NCI-H1417 treated with DMSO at 0.1 percent for 48 hours (cell line): ENCODE measurements around the gene PRKACB.

Experiments
- DNase-seq: peaks from one replicate; lab custom pipeline; 2025; lab: John Stamatoyannopoulos, UW

Gene PRKACB

DNA sequence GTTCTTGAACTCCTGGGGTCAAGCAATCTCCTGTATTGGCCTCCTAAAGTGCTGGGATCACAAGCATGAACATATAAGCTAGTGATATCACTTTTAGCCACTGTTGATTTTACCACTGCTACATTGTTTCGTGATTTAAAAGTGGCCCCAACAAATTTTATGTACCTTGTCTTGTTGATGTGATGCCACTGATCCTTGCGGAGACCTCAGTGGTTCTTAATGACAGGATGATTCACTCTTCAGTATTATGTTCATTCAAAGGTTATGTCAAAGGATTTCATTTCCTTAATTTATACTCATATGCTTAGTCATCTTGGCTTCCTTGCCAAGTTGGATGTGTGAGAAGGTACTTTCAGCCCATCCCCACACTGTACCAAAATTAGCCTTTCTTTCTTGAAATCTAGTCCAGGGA is 12.1 kb downstream of the PRKACB start:
- no peak for DNase-seq

DNA sequence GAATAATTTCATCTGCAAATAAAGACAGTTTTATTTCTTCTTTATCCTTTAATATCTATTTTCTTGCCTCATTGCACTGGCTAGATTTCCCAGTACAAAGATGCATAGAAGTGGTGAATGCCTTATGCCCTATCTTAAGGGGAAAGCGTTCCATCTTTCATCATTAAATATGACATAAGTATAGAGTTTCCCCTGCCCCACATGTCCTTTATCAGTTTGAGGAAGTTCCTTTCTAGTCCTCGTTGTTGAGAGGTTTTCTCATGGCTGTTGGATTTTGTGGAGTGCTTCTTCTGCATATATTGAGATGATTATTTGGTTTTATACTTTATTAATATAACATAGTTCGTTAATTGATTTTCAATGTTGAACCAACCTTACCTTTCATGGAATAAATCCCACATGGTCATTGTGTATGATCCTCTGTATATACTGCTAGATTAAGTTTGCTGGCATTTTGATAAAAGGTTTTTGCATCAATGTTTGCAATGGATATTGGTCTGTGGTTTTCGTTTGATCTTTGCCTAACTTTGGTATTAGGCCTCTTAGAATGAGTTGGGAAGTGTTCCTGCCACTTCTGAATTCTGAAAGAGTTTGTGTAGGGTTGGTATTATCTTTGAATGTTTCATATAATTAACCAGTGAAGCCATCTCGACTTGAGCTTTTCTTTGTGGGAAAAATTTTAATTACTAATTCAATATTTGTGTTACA is 15.6 kb downstream of the PRKACB start:
- no peak for DNase-seq

DNA sequence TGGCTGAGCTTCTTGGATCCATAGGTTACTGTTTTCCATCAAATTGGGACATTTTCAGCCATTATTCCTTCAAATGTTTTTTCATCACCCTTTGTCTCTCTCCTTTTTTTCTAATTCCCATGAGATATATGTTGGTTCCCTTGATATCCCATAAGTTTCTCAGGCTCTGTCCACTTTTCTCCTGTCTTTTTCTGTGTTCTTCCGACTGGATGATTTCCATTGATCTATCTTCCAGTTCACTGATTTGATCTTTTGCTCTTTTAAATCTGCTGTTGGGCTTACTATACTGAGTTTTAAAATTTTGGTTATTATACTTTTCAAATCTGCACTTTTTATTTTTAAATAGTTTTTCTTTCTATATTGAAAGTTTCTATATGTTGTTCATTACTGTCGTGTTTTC is 18.2 kb downstream of the PRKACB start:
- no peak for DNase-seq

DNA sequence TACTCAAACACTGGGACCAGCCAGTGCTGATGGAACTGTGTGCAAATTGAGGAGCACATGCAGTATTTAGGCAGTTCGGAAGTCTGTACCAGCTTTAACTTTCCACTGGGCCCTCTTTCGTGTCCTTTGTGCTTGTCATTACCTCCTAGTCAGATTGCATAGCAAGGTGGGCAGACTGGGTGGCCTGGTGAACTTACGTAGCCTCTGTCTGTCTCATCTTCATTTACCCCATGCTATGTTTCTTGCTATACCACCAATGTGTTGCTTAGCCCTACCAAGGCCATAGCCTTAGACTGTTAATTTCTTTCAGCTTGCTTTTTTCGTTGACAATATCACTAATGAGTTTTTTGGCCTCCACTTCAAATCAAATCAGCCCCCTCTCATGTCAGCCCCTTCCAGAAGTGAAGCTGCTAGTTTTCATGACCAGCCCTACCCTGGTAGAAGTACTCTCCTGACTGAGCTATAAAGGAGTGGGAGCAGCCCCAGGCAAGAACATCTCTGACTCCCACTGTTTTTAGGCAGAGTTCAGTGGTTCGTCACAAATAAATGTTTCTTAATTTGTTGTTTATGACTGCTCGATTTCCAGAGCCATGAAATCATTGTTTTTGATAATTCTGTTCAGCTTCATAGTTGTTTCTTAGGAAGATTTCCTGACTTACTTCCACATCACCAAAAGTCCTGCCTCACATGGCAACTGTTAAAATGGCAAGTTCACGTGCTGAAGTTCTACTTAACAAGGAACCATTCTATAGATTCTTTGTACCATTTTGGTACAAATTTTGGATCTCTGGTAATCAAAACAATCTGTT is 19.3 kb downstream of the PRKACB start:
- DNase-seq, result no peak

DNA sequence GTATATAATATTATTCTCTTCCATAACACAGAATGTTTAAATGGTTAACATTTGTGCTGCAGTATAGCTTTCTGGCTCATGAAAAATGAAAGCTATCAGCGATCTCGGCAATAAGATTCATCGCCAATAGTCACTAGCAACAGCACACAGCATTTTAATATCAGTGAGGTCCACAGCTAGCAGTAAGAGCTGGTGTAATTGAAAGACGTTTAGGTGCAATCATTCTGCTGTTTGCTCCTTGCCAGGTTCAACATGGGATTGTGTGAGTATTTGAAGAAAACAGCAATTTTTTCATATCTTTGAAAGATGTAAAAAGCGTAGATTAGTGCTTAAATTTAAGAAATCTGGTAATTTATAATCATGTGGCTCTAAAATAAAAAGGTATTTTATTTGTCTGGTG is 20.1 kb downstream of the PRKACB start:
- DNase-seq, result peak; percentile 69

DNA sequence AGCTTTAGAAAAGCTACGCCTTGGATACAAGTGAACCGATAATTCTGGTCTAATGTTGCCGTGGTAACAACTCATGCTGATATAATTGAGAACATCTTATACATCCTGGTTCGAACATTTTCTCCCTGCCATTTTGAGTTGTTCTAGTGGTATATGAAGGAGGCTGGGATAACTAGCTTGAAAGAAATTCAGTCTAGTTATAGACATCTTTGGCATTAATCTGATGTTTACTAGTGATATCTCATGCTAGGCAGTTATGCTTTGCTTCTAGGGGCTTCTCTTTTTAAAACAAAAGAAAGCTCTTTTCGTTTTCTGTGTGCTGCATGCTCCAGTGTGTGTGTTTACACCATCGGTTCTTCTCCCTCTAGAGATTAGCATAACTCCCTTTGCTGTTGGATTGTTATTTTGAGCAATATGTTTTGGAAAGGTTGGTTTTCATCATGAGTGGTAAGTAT is 20.5 kb downstream of the PRKACB start:
- DNase-seq, result peak; percentile 69

DNA sequence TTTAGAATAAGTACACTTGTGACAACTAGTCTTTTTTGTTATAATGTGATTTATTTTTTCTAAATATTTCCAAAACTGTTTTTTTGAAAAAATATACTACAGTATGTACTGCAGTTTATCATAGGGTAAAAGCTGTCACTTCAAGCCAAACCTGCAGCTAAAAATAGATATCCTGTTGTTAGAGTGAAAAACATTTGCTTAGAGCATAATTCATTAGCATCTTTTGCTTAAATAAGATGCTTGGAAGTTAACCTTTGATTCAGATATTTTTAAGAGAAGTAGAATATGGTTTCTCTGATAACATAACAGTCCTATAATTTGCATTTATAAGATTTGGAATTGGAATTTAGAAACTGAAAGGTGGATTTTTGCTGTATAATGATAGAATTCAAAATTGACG is 21.5 kb downstream of the PRKACB start:
- DNase-seq, result no peak

DNA sequence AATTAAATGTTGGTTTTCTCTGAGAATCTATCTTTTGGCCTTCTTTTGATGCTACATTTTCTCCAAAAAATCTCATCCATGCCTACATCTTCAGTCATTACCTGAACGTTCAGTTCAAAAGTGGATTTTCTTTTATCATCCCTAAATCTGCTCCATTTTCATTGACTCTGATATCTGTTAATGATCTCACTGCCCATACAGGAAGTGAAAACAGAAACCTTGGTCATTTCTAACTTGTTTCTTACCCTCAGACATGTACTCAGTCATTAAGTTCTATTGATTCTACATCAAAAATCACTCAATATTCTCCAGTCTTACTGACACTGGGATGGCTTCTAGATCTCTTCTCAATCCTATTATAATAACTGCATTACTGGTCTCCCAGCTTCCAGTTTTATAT is 22.7 kb downstream of the PRKACB start:
- no peak for DNase-seq

DNA sequence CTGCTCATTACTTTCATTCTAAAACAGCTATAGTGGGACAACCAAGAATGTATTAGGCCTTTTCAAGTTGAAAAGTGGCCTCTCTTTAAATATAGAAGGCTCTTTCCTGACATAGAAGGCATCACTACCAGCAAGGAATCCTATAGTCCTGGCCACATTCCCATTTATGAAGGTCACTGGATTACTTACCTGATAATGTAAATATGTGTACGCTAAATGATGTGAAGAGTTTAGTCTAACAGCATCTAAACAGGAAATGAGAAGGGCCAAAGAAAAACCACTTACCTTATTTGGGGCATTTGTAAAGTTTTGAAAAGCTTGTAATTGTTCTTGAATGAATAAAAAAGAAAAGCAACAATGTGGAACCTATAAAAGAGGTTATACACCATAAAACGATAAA is 24.7 kb downstream of the PRKACB start:
- DNase-seq, result no peak

DNA sequence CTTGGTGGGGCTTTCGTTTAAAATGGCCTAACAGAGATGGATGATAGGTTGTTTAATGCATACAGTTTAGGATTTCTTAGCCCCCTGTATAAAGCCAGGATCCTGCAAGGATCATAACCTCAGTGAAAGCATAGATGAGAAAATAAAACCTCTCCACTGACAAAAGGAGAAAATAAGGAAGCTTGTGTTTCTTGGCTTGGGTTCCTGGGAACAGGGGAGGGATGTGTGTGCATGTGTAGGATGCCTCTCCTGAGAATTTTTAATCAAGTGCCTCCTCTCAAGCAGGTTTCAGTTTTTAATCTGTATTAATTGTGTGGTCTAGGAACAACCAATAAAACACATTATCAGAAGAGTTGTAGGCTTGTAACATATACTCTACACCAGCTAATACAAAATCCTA is 26.1 kb downstream of the PRKACB start:
- no peak for DNase-seq

DNA sequence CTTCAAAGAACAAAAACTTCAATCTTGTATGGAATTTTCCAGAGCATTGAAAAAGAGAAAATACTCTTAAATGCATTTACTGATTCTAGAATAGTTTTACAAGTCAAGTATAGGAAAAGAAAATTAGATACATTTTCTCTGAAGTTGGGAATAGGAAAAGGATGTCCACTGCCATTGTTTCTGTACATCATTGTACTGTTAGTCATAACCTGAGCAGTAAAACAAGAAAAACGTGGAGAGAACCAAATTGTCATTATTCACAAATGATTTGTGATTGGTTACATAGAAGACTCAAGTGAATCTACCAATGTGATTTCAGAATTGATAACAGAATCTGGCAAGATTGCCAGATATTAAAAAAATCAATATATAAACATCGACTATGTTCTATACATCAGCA is 27.4 kb downstream of the PRKACB start:
- no peak for DNase-seq

DNA sequence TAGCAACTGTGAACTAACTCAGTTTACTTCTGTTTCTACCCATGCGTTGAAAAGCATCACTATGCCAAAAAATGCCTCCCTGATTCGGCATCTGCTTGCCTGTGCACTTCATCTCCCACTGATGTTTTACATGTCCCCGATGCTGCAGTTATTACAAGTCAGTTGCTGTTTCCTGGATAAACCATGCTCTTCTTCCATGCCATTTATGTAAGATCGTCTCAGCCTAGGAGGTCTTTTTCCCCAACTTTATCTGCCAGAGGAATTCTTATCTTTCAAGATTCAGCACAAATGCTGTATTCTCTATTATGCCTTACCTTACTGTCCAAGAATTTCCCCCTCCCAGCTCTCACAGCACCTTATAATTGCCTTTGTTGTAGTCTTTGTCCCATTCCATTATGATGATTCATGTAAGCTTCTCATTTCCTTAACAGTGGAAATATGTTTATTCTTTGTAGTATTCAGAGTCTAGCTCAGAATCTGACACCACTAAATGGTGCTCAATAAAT is 30.0 kb downstream of the PRKACB start:
- no peak for DNase-seq

DNA sequence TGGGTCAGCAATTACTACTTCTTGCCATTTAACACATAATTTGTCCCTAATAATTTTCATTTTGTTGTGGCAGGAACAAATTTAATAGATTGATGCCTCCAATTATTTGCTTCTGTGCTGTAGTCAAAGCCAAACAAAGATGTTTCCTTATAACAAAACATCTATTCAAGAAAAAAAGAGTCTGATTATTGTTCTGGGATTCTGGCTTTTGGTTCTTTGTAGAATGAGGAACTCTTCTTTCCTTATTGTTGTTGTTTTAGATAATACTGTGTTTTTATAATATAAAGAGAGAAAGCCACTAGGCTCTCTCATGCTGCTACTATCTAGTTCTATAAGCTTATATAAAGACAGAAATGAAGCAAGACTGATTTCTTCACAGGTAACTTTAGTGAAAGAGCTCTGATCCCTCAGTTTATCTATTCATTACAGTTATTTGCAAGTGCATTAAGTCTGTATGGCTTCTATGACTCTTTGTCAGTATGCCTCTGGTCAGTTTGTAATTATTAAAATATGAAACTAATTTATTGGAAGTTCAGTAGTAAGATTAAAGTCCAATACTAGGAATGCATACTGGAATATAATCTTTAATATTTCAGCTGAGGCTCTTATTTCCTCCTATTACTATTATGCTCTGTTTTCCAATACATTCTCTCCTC is 37.4 kb downstream of the PRKACB start:
- DNase-seq, result no peak

DNA sequence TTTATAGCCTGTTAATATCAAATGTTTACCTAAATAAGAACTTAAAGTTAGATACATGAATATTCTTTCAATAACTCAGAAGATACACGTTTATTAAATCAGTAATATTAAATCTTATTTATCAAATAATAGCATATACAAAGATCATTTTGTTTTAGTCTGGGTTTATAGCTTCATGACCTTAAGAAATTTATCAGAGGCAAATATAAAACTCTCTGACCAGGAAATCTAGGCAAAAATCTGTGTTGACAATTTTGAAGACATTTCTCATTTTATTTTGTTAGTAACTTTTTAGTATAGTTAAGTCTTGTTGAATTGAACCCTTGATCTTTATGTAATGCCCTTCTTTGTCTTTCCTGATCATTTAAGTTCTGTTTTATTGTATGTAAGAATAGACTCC is 46.4 kb downstream of the PRKACB start:
- DNase-seq, result no peak

DNA sequence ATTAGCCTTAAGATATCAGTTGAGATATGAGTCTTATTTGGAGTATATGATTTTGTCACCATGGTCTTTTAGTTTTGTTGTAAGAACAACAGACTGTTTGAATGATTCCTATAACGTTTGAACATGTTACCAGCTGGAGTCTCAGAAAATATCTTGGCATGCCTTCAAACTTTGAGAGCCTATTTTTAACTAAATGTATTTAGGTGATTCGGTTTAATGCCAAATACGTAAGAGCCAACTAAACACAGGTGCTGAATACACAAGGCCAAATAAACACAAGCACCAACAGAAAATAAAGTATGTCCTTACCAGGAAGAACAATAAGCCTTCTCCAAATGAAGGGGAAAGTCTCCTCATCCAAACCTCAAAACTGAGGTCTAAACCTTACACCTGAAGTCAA is 48.6 kb downstream of the PRKACB start:
- no peak for DNase-seq

DNA sequence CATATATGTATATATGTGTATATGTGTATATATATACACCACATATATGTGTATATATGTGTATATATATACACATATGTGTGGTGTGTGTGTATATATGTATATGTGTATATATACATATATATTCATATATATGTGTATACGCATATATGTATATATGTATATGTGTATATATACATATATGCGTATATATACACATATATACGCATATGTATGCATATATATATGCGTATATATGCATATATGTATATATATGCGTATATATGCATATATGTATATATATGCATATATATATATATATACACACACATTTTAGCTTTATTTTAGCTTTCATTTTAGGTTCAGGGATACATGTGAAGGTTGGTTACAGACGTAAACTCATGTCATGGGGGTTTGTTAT is 54.8 kb downstream of the PRKACB start:
- DNase-seq, result no peak

DNA sequence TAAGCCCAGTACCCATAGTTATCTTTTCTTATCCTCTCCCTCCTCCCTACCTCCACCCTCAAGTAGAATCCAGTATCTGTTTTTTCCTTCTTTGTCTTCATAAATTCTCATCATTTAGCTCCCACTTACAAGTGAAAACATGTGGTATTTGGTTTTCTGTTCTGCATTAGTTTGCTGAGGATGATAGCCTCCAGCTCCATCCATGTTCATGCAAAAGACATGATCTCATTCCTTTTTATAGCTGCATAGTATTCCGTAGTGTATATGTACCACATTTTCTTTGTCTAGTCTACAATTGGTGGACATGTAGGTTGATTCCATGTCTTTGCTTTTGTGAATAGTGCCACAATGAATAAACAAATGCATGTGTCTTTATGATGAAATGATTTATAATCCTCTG is 55.2 kb downstream of the PRKACB start:
- no peak for DNase-seq

DNA sequence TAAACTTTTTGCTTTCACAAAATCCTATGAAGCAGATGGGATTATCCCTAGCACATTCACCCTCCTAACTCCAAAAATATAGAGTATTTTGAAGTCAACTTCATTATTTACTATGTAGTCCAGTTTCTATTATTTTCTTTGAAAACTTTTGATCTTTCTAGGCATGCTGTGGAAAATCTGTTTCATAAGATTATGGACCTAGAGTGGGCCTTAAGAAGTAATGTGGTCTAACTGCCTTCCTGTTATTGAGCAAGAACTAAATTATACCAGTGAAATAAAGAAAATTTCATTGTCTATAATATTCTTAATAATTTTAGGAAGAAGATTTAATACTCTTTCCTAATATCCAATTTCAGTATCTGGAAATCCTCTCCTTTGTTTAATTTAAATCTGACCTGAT is 58.1 kb downstream of the PRKACB start:
- no peak for DNase-seq

DNA sequence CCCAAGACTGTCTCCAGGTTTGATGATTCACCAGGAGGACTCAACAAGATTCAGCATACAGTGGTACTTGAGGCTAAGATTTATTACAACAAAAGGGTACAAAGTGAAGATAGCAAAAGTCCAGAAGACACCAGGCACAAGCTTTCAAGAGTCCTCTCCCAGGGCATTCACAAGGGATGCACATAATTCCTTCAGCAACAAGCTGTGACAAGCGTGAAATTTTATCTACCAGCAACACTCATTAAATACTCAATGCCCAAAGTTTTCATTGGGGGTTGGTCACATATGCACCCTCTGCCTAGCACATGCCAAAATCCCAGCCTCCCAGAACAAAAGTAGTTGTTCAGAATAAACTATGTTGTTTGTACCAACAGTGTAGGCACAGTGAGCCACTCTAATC is 62.3 kb downstream of the PRKACB start:
- no peak for DNase-seq

DNA sequence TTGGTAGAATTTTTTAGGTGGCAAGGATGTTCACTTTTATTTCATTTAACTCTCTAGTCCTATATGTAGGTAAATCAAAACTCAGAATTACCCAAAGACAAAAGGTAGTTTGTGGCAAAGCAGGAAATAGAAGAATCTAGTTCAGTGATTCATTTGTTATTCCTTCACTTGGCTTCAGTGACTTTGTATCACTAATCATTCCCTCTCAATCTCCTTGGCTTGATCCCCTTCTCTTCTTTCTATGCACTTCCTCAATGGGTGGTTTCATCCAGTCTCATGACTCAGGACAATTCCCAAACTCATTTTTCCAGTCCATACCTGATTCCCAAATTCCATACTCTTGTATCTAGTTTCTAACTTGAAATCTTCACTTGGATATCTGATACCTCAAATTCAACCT is 64.9 kb downstream of the PRKACB start:
- no peak for DNase-seq

DNA sequence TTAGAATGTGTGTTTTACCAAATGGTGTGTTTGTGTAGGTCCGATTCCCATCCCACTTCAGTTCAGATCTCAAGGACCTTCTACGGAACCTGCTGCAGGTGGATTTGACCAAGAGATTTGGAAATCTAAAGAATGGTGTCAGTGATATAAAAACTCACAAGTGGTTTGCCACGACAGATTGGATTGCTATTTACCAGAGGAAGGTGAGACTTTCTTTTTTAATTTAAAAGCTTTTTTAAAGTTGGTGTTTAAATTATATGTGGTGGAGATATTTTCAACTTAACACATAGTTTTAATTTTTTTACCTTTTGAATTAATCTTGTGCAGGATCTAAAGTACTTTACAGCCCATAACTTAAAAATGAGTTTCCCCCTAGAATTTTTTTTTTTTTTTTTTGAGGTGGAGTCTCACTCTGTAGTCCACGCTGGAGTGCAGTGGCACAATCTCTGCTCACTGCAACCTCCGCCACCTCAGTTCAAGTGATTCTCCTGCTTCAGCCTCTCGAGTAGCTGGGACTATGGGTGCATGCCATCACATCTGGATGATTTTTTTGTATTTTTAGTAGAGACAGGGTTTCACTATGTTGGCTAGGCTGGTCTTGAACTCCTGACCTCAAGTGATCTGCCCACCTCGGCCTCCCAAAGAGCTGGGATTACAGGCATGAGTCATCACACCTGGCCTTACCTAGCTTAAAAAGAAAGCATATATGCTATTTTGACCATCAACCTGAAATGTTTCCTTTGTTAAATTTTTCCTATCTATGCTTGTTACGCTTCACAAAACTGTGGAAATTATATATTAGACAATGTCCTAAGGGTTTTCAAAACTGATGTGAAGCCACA is 70.3 kb downstream of the PRKACB start:
- DNase-seq, result no peak

DNA sequence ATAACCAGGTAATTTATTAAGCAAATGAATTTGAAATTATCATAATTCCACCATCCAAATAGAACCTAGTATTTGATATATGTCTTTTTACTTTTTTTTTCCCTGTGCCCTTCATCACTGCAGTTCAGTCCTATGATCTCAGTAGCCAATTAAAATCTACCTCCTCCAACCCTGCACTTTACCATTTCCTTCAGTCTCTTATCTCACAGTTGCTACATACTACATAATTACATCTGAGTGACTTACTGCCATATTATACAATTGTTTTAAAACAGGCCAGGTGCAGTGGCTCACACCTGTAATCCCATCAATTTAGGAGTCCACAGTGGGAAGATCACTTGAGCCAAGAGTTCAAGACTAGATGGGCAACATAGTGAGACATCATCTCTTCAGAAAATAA is 73.2 kb downstream of the PRKACB start:
- DNase-seq, result no peak
